NB4 (cell line): Measurements from ENCODE around the gene CCR8.

Experiments used
- MAX ChIP-seq: IDR thresholded peaks from 2 replicates; pipeline ENCODE4 v1.6.1; 2011; ENCODE audit warnings: low read depth, low read length
- TF ChIP-seq, protein P1 (sequence below): IDR thresholded peaks from one replicate; pipeline ENCODE4 v1.5.1; 2012; ENCODE audit warnings: low read depth, low read length

DNA sequence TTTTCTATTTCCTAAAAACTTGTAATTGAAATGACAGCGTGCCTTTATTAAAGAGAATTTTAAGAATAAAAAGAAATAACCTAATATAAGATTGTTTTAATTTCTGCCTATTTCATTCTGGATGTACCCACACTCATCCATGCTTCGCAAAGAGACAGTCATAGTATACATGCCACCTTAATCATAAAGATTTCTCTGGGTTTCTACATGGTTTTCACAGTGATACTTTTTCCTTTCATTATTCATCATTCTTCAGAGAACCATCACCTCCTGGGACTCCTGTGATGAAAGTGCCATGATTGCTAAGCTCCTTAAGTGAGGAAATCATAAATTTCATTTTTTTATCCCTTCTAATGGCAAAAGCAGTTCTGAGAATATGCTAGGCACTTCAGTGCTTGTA lies 4.3 kb upstream of the CCR8 start:
- TF ChIP-seq, protein P1, sequence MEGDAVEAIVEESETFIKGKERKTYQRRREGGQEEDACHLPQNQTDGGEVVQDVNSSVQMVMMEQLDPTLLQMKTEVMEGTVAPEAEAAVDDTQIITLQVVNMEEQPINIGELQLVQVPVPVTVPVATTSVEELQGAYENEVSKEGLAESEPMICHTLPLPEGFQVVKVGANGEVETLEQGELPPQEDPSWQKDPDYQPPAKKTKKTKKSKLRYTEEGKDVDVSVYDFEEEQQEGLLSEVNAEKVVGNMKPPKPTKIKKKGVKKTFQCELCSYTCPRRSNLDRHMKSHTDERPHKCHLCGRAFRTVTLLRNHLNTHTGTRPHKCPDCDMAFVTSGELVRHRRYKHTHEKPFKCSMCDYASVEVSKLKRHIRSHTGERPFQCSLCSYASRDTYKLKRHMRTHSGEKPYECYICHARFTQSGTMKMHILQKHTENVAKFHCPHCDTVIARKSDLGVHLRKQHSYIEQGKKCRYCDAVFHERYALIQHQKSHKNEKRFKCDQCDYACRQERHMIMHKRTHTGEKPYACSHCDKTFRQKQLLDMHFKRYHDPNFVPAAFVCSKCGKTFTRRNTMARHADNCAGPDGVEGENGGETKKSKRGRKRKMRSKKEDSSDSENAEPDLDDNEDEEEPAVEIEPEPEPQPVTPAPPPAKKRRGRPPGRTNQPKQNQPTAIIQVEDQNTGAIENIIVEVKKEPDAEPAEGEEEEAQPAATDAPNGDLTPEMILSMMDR, result no peak
- no peak for TF ChIP-seq MAX
